NB4 (cell line): Measurements from ENCODE around the gene RASSF3.
A peak's percentile ranks its signal among the peaks of the same experiment; 100 is the strongest.

Experiments used
- DNase-seq: peaks from one replicate; pipeline ENCODE4 v3.0.0; 2010; ENCODE audit warnings: low read depth
- H3K4me3 ChIP-seq: one replicate; pipeline ENCODE4 v1.5.1; 2011; ENCODE audit warnings: mild to moderate bottlenecking, low read depth, low read length, moderate library complexity
- CTCF ChIP-seq: IDR thresholded peaks from one replicate; pipeline ENCODE4 v1.5.1; 2012; ENCODE audit warnings: low read depth, low read length
- MAX ChIP-seq: IDR thresholded peaks from 2 replicates; pipeline ENCODE4 v1.6.1; 2011; ENCODE audit warnings: low read depth, low read length
- MYC ChIP-seq: IDR thresholded peaks from 2 replicates; pipeline ENCODE4 v1.6.1; 2011; ENCODE audit warnings: low read depth, low read length
- POLR2A ChIP-seq: IDR thresholded peaks from 2 replicates; pipeline ENCODE4 v1.6.1; 2011; ENCODE audit warnings: mild to moderate bottlenecking; ENCODE audit not compliant: insufficient read length; ENCODE audit errors: extremely low read depth

The RASSF3 gene

GRCh38 chr12:64682572-64683277 lies 72.4 kb downstream of the RASSF3 start:
- DNase-seq: peak; percentile 48
- no peak for TF ChIP-seq POLR2A
- TF ChIP-seq MAX: no peak
- no peak for TF ChIP-seq CTCF
- H3K4me3 ChIP-seq: no peak overlapping the region

- TF ChIP-seq MYC (no peak), MAX (no peak), CTCF (no peak), POLR2A (no peak)
- no peak overlapping the region for H3K4me3 ChIP-seq
- DNase-seq: no peak
These were observed 73.7 kb downstream of the RASSF3 start for GRCh38 chr12:64683816-64684543.

- TF ChIP-seq POLR2A (no peak), MYC (no peak), CTCF (no peak), MAX (no peak)
- no peak for DNase-seq
- no peak overlapping the region for H3K4me3 ChIP-seq
These were observed 74.8 kb downstream of the RASSF3 start for GRCh38 chr12:64685050-64685449.

GRCh38 chr12:64685605-64686004 lies 75.3 kb downstream of the RASSF3 start:
- TF ChIP-seq POLR2A (no peak), MYC (no peak), MAX (no peak), CTCF (no peak)
- no peak for DNase-seq

GRCh38 chr12:64687816-64688215 lies 77.5 kb downstream of the RASSF3 start:
- TF ChIP-seq MAX (no peak), POLR2A (no peak), MYC (no peak), CTCF (no peak)
- no peak overlapping the region for H3K4me3 ChIP-seq
- DNase-seq: peak; percentile 75

More at GRCh38 chr12:64685605-64686004, 75.3 kb downstream of the RASSF3 start:
- H3K4me3 ChIP-seq: no peak overlapping the region
